Brain microvascular endothelial cell (primary cell): ENCODE results near the gene MAGEA8.

Experiments used
- DNase-seq: peaks from one replicate; pipeline ENCODE4 v3.0.0-alpha.2; 2020
- H3K27ac ChIP-seq: fragments of 250-450 bp; sonication (Bioruptor Pico); 2 replicates; pipeline ENCODE4 v1.5.1; 2020; ENCODE audit warnings: mild to moderate bottlenecking, moderate library complexity
- H3K27me3 ChIP-seq: fragments of 250-450 bp; sonication (Bioruptor Pico); replicated peaks from 2 replicates; pipeline ENCODE4 v1.5.1; 2020; ENCODE audit warnings: mild to moderate bottlenecking
- H3K36me3 ChIP-seq: fragments of 250-450 bp; sonication (Bioruptor Pico); replicated peaks from 2 replicates; pipeline ENCODE4 v1.5.1; 2020; ENCODE audit warnings: mild to moderate bottlenecking
- H3K4me3 ChIP-seq: 2 replicates; pipeline ENCODE4 v1.5.1; 2011; ENCODE audit warnings: low read depth, mild to moderate bottlenecking, control low read depth, low read length, moderate library complexity
- CTCF ChIP-seq: IDR thresholded peaks from 2 replicates; pipeline ENCODE4 v1.5.1; 2011; ENCODE audit warnings: low read depth, mild to moderate bottlenecking, moderate library complexity, low read length, control low read depth, inconsistent platforms; ENCODE audit errors: missing control alignments
- in situ Hi-C: cut with HindIII; loops from 2 replicates; pipeline ENCODE4 v1.10.0; 2017; ENCODE audit warnings: low sequenced_read_pairs, low pct_ligation_motif_present

The MAGEA8 gene

GRCh38 chrX:149845385-149845784, 35.6 kb upstream of the MAGEA8 start:
- Histone ChIP-seq H3K4me3 (no peak overlapping the region), H3K27me3 (no peaks in the 10 kb centered on the region), H3K36me3 (no peaks in the 10 kb centered on the region), H3K27ac (no peak overlapping the region)
- DNase-seq, result no peak
- TF ChIP-seq CTCF, result no peak
- in situ Hi-C loops, result no loop called here

GRCh38 chrX:149846789-149847188, 34.2 kb upstream of the MAGEA8 start:
- no peak for TF ChIP-seq CTCF
- Histone ChIP-seq H3K27me3 (no peaks in the 10 kb centered on the region), H3K36me3 (no peaks in the 10 kb centered on the region), H3K27ac (no peak overlapping the region), H3K4me3 (no peak overlapping the region)
- in situ Hi-C loops, result no loop called here
- no peak for DNase-seq

- no peak for DNase-seq
- Histone ChIP-seq H3K4me3 (no peak overlapping the region), H3K27me3 (no peaks in the 10 kb centered on the region), H3K36me3 (no peaks in the 10 kb centered on the region), H3K27ac (no peak overlapping the region)
- no peak for TF ChIP-seq CTCF
- in situ Hi-C loops, result no loop called here
Measured at GRCh38 chrX:149848855-149849254, 32.1 kb upstream of the MAGEA8 start.

- Histone ChIP-seq H3K27ac (no peak overlapping the region), H3K36me3 (no peaks in the 10 kb centered on the region), H3K4me3 (no peak overlapping the region), H3K27me3 (no peaks in the 10 kb centered on the region)
- no peak for TF ChIP-seq CTCF
- in situ Hi-C loops, result no loop called here
- DNase-seq, result no peak
Measured at GRCh38 chrX:149849787-149850186, 31.2 kb upstream of the MAGEA8 start.

- in situ Hi-C loops, result no loop called here
- H3K36me3 ChIP-seq, result no peaks in the 10 kb centered on the region
- no peak for DNase-seq
- no peak for TF ChIP-seq CTCF
- H3K27ac ChIP-seq, result no peak overlapping the region
- H3K4me3 ChIP-seq, result no peak overlapping the region
- H3K27me3 ChIP-seq, result no peaks in the 10 kb centered on the region
Measured at GRCh38 chrX:149851864-149852263, 29.1 kb upstream of the MAGEA8 start.

GRCh38 chrX:149853925-149854324, 27.1 kb upstream of the MAGEA8 start:
- no peak for TF ChIP-seq CTCF
- no peak for DNase-seq
- H3K27ac ChIP-seq, result no peak overlapping the region
- H3K4me3 ChIP-seq, result no peak overlapping the region
- in situ Hi-C loops, result no loop called here
- no peaks in the 10 kb centered on the region for H3K36me3 ChIP-seq
- no peaks in the 10 kb centered on the region for H3K27me3 ChIP-seq
